ENCODE measurements around the gene GALNT17.

Gene GALNT17

DNA sequence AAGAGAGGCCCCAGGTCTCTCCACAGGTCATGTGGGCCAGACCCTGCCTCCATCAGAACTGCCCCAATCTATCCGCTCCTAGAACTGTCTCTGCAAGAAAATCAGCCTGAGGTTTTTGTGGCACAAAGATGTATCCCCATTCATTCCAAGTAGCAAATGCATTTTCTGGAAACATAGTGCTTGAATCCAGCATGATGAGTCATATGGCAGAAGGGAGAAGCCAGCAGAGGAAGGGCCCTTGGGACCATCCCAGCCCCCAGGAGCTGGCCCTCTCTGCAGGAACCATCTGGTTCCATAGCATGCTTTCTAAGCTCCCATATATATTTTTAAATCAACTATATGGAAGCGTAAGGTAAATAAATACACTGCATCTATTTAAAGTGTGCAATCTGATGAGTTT lies 563.2 kb downstream of the GALNT17 start:
- TF ChIP-seq, protein P1, sequence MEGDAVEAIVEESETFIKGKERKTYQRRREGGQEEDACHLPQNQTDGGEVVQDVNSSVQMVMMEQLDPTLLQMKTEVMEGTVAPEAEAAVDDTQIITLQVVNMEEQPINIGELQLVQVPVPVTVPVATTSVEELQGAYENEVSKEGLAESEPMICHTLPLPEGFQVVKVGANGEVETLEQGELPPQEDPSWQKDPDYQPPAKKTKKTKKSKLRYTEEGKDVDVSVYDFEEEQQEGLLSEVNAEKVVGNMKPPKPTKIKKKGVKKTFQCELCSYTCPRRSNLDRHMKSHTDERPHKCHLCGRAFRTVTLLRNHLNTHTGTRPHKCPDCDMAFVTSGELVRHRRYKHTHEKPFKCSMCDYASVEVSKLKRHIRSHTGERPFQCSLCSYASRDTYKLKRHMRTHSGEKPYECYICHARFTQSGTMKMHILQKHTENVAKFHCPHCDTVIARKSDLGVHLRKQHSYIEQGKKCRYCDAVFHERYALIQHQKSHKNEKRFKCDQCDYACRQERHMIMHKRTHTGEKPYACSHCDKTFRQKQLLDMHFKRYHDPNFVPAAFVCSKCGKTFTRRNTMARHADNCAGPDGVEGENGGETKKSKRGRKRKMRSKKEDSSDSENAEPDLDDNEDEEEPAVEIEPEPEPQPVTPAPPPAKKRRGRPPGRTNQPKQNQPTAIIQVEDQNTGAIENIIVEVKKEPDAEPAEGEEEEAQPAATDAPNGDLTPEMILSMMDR (IDR thresholded peaks at IDR 0.05) = no peak

DNA sequence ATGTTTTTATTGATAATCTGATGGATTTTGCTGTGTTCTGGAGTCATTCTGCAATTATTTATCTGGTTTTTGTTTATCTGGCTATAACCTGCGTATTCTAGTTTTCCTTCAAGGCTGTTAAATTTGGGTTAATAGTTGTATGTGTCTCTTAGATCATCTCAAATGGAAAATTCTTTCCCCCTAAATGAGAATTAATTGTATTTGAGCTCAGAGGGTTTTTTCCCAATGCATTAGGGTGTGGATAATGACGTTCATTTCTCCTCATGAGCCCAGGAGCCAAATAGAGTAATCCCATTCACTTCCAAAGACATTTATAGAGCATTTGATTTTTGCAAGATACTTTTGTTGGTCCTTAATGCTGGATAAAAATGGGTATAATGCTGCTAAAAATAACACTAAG lies 564.6 kb downstream of the GALNT17 start:
- TF ChIP-seq, protein P1 (IDR thresholded peaks at IDR 0.05) = no peak

DNA sequence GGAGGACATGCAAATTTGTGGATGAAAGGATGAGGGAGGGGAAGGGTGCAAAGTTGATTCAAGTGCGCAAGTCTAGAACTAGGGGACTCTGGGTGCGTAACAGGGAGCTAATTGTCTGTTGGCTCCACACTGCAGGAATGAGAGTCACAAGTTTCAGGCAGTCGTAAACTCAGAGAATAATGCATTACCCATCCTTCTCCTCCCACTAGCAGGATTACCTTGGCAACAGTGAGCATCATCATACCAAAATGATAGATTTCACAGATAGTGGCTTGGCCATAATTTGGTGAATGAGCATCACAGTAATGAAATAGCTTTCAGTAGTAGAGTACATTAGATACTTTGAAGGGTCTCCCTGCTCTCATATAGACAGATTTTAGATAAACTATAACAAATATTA lies 565.5 kb downstream of the GALNT17 start:
- TF ChIP-seq, protein P1 (IDR thresholded peaks at IDR 0.05) = no peak

DNA sequence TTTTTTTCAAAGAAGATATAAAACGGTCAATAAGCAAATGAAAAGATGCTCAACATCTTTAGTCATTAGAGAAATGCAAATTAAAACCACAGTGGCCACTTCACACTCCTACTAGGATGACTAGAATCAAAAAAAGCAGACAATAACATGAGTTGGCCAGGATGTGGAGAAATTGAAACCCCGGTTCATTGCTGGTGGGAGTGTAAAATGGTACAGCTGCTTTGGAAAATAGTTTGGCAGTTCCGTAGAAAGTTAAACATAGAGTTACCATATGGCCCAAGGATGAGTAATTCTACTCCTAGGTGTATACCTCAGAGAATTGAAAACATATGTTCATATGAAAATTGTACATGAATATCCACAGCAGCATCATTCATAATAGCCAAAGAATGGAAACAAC lies 573.3 kb downstream of the GALNT17 start:
- TF ChIP-seq, protein P1 (IDR thresholded peaks at IDR 0.05) = no peak

DNA sequence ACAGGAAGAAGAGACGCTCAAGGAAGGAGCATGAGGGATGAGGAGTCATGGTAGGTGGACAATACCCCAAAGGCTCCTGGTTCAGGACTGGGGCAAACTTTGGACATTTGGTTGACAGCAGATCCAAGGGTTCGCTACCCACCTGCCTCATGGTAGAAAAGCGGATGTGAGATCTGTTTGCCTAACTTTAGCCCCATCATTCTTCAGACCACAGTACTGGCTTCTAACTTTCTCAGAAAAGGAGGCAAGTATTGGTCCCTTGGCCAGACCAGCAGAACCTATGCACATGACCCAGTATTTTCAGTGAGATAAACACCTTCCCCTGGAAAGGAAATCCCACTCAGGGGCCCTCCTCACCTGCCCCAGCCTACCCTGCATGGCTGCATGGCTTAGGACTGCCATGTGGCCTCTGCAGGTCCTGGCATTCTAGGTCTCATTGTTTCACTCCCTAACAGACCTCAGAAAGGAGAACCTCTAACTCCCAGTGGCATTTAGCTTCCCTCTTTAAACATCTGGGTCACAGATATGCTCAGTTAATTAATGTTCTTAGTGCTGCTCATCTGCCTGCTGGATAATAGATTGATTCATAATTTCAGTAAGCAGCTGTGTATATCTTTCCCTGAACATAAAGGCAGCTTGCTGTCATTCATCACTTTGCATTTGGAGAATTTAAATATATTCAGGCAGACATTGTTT lies 574.1 kb downstream of the GALNT17 start:
- TF ChIP-seq, protein P1 (IDR thresholded peaks at IDR 0.05) = no peak

DNA sequence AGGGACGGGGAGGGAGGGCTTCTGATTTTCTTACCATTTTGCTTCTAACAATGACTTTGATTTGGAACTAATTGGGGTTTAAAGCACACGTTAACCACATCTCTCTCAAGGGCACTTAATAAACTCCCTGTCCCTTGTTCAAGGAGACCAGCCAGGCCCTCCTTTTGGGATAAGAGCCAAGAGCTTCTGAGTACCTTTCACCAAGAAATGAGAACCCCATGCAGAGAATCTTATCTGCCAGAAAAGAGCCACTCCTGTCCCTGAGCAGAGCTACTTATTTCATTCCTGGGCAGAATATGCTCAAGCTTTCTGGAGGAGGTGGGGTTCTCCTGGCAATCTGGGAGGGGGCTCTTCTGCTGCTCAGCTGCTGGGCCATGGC lies 574.6 kb downstream of the GALNT17 start:
- TF ChIP-seq, protein P1 (IDR thresholded peaks at IDR 0.05) = no peak

DNA sequence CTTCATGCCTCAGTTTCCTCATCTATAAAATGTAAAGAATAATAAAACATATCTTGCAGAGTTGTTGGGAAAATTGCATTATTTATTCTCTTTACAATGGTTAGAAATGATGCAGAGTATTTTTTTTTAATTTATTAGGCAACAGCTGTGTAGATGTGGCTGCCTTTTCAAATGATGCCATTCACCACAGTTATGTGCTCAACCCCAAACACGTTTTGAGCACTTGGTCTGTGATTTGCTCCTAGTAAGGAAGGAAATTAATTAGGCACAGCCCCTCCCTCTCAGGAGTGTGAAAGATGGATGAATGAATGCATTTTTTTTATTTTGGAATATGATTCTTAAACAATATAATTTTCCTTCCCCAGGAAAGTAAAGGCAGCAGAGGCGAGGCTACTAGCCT lies 575.1 kb downstream of the GALNT17 start:
- TF ChIP-seq, protein P1 (IDR thresholded peaks at IDR 0.05) = no peak

DNA sequence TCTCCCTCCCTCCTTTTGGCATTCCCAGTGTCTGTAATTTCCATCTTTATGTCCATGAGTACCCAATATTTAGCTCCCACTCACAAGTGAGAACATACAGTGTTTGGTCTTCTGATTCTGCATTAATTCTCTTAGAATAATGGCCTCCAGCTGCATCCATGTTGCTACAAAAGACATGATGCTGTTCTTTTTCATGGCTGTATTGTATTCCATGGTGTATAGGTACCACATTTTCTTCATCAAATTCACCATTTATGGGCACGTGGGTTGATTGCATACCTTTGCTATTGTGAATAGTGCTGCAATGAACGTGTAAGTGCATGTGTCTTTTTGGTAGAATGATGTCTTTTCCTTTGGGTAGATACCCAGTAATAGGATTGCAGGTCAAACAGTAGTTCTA lies 576.8 kb downstream of the GALNT17 start:
- TF ChIP-seq, protein P1 (IDR thresholded peaks at IDR 0.05) = no peak
